HG02938 (cell line): Measurements from ENCODE around the gene IQCN.
A peak's percentile ranks its signal among the peaks of the same experiment; 100 is the strongest.

Experiments used
- ATAC-seq: cut with Tn5 transposase; IDR thresholded peaks from one replicate; pipeline ENCODE4 v1.9.1; 2021; ENCODE audit warnings: mild to moderate bottlenecking, moderate library complexity; ENCODE audit not compliant: unreplicated experiment

IQCN gene

GRCh38 chr19:18287836-18288772 lies 13.9 kb upstream of the IQCN start:
- no peak for ATAC-seq

DNA sequence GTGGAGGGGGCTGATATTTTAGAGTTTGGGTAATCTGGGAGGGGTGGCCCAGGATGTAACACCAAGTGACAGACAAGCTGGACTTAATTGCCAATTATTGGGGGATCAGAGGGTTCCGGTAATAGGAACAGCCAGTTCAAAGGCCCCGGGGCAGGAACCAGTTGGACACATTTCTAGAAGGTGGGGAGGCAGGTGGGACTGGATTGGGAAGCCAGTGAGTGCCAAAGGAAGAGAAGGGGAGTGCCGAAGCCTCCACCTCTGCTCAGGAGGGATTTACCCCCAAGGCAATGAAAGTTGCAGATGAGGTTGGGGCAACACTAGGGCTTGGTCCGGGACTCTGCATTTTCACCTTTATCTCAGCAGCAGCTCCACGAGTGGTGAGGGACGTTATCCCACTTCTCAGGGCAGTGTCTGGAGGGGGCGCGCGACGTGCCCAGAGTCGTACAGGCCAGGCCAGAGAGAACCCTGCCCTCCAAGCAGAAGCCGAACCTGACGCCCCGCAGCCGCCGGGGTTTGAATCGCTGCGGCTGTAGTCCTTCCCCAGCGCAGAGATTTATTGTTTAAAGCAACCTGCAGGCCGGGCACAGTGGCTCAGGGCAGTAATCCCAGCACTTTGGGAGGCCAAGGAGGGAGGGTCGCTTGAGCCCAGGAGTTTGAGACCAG lies 12.9 kb upstream of the IQCN start:
- no peak for ATAC-seq

DNA sequence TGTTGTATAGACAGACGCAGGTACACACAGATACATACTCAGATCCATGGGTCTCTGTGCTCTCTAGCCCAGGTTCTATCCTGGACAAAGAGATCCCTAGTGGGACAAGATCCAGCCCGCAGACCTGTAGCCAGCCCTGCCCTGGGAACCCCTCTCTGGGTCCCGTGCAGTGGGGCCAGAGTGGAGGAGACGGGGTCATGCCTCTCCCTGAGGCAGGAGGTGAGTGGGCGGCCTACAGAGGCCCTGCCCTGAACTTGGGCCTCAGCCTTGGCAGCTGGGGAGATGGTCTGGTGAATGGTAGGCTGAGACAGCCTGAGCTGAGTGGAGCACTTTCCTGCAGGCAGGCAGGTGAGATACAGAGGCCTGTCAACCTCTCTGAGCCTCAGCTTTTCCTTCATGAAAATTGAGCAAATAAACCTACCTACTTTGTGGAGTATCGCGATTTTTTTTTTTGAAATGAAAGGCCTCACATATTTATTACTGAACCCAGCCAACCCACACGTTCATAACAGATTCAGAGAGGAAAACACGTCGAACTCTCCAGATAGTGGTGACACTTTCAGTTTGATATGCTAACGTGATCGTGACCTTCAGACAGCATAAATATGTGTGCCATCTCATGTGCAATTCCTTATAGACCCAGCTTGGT lies 10.6 kb upstream of the IQCN start:
- no peak for ATAC-seq

DNA sequence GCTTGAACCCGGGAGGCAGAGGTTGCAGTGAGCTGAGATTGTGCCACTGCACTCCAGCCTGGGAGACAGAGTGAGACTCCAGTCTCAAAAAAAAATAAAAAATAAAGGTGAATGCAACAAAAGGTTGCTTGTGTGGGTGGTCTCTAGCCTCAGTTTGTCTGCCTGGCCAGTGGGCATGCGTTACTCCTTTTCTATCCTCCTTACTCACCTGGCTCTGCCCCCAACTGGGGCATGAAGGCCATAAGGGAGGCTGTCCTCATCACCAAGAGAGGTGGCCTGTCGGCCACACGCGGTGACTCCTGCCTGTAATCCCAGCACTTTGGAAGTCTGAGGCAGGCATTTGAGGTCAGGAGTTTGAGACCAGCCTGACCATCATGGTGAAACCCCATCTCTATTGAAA lies 9.1 kb upstream of the IQCN start:
- no peak for ATAC-seq

GRCh38 chr19:18282788-18283141 lies 8.5 kb upstream of the IQCN start:
- ATAC-seq, result no peak

DNA sequence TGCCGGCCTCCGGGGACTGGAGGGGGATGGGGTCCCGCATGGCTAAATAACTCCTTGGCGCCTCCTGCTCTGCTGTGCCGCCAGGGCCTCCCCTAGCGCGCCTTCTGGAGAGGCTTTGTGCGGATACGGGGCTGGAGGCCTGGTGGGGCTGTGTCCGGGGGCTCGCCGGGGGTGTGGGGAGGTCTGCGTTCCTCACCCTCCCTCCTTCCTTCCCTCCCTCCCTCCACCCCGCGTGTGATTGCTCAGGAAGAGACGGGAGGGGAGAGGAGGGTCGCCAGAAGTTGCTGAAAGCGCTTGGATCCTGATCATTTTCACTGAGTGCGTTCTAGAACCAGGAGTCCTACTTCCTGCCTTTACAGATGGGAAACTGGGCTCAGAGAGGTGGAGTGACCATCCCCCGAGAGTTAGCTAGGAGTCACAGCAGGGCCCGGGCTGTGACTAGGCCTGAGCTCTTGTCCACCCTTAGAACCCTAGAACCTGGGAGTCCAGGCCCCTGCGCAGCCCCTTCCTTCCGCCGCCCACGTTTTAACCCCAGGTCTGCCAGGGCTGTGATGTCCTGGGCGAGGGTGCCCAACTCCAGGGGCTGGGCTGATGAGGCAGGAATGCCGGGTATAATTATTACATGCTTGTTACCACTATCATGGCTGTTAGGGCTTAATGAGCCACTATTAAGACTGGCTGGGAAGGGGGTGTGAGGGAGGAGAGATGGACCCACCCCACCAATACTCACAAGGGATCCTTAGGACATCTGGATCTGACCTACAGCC lies 8.0 kb upstream of the IQCN start:
- no peak for ATAC-seq

- ATAC-seq, result peak; percentile 49
These were observed 7.1 kb upstream of the IQCN start, which contains the start of gene JUND for GRCh38 chr19:18281082-18282020. TSS of gene JUND (minus strand) at chr19:18281622. CDS start at chr19:18281484, 138 bp downstream.

DNA sequence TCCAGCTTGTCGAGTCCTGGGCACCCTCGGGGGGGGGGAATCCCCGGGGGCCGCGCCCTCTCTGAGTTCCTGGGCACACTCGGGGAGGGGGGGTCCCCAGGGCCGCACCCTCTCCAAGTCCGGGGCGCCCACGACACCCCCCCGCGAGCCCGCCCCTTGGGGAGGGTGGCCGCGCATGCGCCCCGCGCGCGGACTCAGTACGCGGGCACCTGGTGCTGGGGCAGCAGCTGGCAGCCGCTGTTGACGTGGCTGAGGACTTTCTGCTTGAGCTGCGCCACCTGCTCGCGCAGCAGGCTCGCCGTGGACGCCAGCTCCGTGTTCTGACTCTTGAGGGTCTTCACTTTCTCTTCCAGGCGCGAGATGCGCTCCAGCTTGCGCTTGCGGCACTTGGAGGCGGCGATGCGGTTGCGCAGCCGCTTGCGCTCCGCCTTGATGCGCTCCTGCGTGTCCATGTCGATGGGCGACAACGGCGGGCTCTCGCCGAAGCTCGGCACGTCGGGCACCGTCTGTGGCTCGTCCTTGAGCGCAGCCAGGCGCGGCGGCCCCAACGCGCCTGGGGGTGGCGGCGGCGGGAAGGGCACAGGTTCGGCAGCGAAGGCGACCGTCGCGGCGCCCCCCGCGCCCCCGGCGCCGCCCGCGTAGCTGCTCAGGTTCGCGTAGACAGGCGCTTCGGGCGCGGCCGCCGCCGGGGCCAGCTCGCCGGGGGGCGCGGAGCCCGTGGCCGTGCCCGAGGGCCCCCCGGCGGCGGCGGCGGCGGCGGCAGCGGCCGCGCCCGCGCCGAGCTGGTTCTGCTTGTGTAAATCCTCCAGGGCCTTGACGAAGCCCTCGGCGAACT lies 6.2 kb upstream of the IQCN start:
- no peak for ATAC-seq

GRCh38 chr19:18279516-18280246 lies 5.4 kb upstream of the IQCN start:
- ATAC-seq, result no peak

DNA sequence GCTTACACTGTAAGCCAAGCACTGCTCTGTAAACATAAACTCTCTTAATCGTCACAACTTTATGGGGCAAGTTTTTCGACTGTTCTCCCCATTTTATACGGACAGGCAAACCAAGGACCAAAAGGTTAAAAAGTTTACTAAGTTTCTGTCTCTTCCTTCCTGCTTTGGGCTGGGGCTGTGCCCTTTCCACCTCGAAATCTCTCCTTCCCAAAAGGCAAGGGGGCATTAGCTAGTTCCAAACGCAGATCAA lies 4.9 kb upstream of the IQCN start:
- ATAC-seq, result no peak

DNA sequence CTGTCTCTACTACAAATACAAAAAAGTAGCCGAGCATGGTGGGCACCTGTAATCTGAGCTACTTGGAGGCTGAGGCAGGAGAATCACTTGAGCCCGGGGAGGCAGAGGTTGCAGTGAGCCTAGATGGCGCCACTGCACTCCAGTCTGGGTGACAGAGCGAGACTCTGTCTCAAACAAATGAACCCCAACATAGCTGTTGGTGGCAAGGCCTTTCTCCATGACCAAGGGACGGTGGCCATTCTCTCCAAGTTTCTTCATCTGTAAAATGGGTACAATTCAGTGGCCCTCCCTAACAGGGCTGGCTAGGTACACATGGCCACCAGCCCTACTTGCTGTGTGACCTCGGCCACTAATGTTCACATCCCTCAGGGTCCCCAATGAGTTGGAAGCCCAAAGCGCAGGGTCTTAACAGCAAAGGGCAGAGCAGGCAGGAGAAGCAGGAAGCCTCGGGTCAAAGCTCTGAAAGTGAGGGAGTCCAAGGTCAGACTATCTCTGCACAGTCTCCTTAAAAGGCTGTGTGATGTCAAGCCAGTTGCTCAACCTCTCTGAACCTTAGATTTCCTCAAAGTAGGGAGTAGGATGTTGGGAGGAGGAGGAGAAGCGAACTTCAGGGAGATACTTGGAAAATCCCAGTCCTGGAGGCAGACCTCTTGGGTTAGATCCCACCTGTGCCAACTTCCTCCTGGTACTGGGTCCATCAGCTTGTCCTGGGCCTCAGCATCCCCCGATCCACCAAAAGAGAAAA lies 4.4 kb upstream of the IQCN start:
- ATAC-seq, result no peak

- ATAC-seq, result no peak
These were observed 617 bp upstream of the IQCN start for GRCh38 chr19:18274781-18275356.

- no peak for ATAC-seq
These were observed 562 bp downstream of the IQCN start for GRCh38 chr19:18273561-18274218.

- no peak for ATAC-seq
These were observed 2.8 kb downstream of the IQCN start for GRCh38 chr19:18271433-18271841.

DNA sequence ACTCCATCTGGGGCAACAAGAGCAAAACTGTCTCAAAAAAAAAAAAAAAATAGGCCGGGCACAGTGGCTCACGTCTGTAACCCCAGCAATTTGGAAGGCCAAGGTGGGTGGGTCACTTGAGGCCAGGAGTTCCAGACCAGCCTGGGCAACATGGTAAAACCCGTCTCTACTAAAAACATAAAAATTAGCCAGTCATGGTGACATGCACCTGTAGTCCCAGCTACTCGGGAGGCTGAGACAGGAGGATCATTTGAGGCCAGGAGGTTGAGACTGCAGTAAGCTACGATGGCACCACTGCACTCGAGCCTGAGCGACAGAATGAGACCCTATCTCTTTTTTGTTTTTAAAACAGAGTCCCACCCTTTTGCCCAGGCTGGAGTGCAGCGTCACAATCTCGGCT lies 3.9 kb downstream of the IQCN start:
- ATAC-seq, result no peak

- no peak for ATAC-seq
These were observed 5.1 kb downstream of the IQCN start for GRCh38 chr19:18269070-18269723.
